ENCODE data around the gene PRXL2B.

Gene PRXL2B

DNA sequence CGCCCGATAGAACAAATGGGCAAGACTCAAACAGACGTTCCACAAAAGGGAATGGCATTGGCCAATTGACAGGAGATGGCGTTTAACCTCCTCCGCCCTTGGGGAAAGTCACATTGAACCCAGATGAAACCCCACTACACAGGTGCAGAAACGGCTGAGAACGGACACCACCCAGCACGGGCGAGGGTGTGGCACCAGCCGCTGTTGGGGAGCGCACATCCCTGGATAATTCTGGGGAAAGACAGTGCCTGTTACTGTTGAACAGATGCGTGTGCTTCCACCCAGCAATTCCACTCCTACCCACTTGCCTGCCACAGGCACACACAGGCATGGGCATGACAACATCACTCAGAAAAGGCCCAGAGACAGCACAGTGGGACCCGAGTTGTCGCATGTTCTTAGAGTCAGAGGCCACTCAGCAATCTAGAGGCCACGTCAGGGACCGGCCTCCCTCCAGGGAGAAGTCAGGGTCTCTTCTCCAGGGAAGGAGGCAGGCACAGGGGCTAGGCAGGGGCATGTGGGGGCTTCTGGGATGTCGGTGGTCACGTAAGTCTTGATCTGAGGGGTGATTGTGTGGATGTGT, 15.2 kb downstream of the PRXL2B start:
- DNase-seq (ENCODE audit: low spot score) = no peak

DNA sequence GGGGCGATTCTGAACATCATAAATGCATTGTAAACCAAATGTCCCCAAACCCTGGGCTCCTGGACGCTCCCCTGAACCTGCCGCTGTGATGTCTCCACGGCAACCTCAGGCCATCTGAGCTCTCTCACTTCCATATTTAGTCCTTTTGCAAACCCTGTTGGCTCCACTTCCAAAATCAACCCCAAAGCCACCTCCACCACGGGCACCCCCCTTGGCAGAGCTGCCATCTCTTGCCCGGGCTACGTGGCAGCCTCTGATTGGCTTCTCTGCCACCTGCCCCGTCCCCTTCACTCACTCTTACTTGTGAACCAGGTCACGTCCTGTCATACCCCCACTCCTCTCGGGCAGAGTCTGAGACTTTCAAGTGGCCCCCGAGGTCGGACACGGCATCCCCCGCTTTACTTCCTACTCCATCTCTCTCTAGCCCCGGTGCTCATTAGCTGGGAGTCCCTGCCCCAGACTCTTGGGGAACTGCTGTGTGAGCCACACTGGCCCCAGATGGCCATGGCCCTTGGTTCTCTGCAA, 15.8 kb downstream of the PRXL2B start:
- DNase-seq (ENCODE audit: low spot score) = no peak

DNA sequence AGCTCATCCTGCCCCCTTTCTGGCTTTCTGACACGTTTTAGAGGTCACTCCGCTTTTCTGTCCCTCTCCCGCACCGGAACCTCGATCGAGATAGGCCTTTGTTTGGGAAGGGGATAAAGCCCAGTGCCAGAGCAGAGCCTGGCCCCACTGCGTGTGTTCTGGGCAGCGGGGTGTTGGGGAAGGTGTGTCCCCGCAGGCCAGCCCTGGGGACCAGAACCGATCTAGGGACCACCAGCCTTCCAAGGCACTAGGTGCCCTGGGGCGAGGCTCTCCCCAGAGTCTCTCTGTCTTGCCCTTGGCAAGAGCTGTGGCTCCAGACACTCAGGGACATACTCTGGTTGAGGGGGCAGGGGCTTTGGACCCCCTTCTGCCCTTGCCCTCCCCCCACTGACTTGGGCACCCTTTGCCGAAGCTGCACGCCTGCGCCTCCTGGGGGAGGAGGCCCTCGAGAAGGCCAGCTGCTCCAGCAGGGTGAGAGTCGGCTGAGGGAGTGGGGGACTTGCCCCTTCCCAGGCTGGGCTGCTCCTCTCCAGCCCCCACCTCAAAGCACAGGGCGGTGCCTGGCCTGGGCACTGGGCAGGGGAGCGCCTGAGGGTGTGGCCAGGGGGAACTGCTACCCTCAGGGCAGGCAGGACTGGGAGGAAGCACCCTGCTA, 16.4 kb downstream of the PRXL2B start:
- no peak for DNase-seq (ENCODE audit: low spot score)

DNA sequence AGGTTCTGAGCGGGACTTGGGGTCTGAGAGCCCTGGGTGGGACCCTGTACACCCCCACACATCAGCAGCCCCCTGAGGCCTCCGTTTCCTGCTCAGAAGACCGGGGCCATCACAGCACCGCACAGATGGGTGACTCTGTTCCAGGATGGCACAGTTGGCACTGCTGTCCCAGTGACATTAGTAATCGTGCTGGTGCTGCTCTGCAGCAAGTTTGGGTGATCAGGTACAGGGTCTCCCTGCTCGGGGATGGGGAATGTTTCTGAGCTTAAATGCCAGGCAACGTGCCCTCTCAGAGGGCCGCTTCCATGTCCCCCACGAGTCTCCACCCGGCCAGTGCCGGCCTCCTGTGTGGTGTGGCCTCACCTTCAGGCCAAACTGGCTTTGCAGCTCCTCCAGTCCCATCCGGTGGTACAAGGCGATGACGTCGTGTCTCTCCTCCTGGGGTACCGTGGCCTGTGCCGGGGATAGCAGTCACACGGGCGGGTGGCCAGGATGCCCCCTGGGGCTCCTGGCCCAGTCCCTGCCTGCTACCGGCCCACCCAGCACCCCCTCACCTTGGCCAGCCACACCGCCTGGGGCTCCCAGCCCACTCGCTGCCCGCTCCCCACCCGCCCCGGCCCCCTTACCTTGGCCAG, 17.1 kb downstream of the PRXL2B start:
- DNase-seq (ENCODE audit: low spot score) = no peak

DNA sequence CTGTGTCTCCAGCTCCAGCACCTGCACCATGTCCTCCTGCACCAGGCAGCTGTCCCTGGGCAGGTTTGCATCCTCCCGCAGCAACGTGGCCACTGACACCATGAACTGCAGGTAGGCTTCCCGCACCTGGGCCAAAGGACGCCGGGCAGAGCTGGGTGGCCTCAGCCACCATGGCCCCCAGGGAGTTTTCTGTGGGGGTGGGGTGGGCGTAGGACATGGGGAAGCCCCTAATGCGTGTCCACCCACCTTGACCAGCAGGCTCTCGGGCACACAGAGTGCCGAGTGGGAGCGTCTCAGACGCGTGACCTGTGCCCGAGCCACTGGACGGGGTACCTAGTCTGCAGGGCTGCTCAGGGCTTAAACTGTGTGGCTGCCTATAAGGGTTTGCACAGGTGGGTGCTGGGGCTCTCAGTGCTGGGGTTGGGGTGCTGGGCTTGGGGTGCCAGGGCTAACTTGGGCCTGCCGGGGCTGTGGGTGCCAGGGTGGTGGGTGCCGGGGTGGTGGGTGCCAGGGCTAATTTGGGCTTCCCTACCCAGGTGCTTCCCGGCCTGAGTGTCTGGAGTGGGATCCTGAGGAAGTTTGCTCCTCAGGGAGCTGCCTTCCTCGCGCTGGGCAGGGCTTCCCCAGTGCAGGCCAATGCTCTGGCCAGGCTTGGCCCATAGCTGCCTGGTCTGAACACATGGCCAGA, 17.7 kb downstream of the PRXL2B start:
- DNase-seq (ENCODE audit: low spot score) = no peak

DNA sequence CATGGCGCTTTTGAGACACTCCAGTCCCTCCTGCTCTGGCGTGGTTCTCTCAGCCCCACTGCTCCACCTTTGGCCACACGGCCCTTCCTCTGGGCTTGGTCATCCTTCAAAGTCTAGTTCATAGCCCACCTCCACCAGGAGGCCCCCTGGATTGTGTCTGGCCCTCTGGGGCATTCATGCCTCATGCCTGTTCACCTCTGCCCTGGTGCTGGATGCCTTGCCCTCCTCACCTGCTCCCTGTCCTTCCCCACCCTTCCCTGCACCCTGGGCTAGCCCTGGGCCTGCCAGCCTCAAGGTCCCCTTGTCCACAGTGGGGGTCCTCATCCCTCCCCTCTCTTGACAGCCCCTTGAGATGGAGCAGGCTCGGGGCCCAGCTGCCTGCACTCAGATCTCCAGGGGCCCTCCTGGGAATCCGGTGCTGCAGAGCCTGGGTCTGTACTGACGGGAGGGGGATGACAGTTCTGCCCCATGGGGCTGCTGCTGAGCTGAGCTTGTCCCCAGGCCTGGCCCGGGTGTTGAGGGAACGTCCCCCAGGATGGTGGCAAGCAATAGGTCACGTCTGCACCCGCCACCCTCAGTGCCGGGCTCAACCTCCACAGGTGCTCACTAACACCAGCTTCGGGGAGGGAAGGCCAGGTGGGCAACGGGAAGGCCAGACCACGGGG, 18.4 kb downstream of the PRXL2B start:
- no peak for DNase-seq (ENCODE audit: low spot score)

DNA sequence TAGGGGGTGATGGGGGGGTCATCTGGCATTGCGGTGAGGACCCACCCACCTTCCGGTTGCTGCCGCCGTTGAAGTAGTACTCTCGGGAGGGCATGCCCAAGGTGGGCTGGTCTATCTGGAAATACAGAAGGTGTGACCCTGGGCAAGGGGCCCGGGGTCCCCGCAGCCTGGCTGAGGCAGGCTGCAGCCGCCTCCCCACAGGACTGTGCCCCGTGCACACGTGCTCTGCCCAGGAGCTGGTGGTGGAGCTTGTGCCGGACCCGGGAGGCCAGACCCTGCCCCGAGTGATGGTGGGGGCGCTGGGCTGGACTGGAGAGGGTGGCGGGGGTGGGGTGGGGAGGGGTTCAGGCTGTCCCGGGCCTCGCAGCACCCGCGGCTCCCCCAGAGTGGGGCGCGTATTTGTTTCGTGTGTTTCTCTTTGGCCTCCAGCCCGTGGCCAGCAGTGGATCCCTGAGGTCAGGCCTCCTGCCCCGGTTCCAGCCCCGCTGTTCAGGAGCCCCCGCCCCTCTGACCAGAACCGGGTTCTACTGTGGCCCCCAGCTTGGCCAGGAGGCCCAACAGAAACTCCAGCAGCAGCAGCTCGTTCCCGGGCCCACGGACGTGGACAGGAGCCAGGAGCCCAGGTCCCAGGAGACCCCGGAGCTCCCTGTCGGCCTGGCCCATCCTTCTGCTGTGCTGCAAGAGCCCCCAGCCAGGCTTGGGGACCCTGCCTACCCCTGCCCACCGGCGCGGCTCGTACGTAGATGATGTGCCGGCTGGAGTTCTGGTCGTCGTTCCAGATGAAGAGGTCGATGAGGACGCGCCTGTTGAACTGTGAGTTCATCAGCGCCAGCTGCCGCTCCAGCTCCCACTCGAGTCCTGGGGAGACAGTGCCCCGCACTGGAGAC, 19.2 kb downstream of the PRXL2B start:
- DNase-seq (ENCODE audit: low spot score) = no peak

DNA sequence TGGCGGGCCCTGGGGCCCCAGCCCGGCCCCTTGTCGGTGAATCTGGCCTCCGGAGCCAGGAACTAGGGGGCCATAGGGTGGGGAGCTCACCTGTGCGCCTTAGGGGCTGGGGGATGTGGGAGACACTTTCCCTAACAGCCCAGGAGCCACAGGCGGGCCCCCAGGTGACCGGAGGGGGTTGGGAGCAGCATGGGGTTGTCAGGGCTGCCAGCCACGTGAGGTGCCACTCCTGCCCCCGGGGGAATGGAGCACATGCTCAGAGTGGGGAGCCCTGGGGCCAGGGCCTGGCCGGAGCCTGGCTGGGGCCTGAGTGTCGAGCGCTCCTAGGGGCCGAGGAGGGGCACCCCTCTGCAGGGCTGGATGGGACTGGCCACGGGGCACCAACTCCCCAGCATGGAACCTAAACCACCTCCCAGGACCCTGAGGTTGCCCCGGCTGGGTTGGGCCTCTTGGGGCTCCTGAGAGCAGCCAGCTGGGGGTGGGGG, 19.9 kb downstream of the PRXL2B start:
- DNase-seq (ENCODE audit: low spot score) = no peak

DNA sequence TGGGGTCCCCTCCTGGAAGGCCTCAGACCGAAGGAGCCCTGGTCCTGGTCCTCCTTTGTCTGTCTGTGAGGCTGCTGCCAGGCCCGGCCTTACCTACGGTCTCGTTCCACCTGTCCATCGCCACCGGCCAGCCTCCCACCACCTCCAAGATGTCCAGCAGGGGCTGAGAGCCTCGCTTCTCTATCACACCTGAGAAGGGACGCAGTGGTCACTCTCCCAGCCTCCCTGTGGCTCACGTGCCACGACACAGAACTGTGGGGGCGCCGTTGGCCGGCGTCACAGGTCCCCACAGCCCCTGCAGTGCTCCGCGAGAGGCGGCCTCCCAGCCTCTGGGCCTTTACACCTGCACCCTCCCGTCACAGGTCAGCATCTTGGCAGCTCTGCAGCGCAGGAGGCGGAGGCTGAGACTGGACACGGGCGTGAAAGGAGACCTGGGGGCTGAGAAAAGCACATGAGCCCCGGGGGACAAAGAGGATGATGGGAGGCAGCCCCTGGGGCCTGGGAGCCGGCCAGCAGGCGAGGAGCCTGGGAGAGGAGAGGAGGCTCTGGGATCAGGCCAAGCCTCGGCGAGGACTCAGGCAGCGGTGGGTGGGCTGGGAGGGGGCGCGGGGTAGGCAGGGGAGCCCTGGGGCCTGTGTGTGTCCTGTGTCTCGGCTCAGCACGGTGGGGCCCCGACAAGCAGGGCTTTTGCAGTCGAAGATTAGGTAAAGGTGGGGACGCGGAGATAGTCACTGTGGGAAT, 20.5 kb downstream of the PRXL2B start:
- DNase-seq (ENCODE audit: low spot score) = no peak

DNA sequence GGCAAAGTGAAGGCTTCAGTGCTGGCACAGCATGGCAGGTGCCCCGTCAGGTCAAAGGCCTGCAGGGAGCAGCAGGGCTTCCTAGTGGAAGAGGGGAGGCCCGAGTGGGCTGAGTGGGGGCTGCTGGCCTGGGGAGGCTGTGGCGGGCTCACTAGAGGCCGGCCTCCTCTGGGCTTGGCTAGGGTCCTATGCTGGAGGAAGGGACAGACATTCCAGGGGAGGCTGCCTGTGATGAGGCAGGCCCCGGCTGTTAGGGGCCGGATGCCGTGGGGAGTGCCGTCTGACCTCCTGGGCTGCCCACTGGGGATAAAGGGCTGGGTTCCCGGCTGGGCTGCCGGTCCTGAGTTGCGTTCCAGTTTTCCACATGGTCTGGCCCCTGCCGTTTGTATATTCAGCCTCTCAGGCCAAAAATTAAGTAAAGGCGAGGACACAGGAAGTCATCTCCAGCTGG, 21.1 kb downstream of the PRXL2B start:
- DNase-seq (ENCODE audit: low spot score) = no peak

DNA sequence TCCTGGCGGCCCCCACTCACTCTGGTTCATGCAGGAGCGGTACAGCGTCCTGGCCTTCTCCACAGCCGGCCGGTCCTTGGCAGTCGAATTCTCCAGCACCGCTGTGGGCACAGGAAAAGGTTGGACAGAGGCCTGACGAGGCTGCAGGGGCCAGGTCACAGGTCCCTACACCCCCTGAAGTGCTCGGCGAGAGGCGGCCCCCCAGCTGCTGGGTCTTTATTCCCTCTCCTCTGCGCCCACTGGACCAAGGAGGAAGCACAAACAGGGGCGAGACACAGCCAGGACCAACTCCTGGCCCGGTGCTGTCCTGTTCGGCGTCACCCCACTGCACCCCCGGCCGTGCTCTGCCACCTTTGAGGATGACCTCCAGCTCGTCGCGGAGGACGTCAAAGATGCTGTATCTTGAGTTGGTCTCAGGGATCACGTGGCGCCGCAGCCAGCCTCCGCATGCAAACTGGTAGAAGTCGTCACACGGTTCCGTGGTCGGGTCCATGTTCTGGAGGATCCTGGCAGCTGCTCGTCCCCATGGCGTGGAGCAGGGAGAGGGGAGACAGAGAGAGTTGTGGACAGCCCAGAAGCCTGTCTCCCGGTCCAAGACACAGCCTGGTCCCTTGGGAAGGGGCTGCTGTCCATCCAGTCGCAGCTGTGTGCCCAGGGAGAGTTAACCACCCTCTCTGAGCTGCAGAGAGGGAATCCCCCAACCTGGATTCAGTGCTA, 22.9 kb downstream of the PRXL2B start:
- DNase-seq (ENCODE audit: low spot score) = no peak

DNA sequence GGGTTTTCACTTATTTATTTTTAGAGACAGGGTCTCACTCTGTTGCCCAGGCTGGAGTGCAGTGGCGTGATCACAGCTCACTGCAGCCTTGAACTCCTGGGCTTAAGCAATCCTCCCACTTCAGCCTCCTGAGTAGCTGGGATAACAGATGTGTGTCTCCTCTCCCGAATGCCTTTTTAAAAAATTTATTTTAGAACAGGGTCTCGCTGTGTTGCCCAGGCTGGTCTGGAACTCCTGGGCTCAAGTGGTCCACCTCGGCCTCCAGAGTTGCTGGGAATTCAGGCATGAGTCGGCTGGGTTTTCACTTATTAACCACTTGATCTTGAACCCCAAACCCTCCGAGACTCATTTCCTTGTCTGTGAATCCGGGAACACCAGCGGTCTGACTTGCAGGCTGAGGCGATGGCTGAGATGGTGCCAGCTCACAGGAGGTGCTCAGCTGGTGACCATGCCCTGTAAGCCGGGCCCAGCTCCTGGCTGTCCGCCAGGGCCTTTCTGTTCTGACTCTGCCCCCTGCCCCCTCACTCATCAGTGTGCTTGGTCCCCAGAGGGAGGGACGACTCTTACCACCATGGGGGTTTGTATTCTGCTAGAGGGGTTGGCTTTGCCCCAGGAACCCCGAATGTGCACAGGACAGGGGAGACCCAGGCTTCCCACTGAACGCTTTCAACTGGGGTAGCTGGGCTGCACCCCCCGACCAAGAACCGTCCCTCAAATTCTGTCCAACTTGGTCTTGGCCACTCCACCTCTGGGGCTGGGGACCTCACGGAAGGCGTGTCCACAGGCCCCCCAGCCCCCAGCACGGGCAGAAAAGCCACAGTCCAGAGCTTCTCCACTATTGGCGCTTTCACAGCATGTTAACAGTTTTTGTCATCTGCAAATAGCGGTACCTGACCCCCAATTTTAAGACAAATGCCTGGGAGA, 23.7 kb downstream of the PRXL2B start:
- DNase-seq (ENCODE audit: low spot score) = no peak

DNA sequence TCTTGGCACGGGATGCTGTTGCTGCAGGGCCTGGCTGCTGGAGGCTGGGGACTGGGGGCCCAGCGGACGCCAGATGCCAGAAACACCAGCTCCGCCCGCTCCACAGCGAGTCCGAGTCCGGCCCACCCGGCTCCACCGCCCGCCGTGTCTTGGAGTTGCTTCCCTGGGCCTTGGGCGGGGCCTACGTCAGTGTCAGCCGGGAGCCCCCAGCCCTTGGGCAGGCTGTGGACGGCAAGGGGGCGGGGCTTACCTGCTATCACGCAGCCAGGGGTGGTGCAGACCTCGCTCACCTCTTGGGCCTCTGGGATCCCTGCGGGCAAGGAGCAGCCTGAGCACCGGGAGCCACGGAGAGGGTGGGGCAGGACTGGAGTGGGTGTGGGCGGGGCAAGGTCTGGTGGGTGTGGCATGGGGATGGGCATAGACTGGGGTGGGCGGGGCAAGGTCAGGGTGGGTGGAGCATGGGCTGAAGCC, 24.5 kb downstream of the PRXL2B start:
- DNase-seq (ENCODE audit: low spot score) = peak; percentile 62

DNA sequence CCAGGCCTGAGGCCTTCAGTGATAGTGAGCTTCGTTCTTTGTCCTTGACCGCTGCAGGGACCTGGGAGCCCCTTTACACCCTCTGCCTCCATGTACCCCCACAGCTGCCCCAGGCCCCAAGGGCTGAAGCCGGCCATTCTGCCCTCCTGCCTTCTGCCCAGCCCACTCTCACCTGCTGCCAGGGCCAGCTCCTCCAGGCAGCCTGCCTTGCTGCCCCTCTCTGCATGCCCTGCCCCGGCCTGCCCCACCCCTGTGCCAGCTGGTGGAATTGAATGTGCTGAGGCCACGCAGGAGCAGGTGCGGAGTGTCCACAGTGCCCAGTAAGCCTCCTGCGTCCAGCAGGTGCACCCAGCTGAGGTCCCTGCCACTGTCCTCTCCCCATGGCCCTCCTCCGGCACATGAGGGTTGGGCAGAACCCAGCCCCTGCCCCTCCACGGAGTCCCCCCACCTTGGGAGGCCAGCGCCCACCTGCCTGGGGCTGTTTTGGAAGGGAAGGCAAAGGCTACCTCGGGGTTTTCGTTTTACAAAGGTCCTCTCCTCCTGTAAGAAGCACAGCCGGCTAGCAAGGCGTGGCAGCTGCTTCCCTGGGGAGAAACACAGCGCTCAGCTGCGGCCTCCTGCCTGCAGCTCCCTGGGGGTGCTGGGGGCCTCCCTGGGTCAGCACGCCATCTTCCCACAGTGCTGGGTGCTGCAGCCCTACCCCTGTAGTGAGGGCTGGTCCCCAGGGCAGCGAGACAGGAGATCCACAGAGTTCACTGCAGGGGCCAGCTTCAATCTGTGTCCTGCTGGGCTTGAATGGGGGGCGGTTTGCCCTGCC, 25.3 kb downstream of the PRXL2B start:
- DNase-seq (ENCODE audit: low spot score) = no peak

DNA sequence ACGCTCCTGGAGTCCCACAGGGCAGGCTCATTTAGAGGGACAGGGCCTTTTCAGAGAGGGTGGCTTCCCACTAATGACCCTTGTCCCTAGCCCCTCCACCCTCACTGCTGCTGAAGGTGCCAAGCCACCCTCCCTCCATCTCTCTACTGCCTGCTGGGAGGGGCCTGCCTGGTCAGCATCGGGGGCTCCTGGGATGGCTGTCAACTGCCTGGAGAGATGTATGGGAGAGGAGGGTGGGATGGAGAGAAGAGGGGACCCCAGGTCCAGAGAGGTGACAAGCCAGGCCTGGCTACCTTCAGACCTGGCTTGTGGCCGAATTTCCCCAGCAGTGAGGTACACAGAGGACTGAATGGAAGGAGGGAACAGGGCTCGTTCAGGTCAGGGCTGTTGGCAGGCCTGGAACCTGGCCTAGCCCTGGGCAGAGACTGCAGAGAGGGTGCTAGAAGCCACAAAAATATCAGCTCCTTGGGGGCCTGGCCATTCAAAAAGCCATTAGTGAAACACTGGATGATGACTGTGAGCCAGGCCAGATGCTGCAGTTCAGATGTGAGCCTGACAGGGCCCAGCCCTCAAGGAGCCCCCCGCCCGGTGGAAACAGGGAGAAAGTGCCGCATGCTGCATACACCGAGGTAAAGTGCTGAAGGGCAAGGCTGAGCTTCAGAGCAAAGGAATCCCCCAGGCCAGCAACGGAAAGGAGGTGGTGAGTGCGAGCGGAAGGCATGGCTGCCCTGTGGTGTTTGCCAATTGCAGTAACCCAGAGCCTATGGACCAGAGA, 26.2 kb downstream of the PRXL2B start:
- no peak for DNase-seq (ENCODE audit: low spot score)

DNA sequence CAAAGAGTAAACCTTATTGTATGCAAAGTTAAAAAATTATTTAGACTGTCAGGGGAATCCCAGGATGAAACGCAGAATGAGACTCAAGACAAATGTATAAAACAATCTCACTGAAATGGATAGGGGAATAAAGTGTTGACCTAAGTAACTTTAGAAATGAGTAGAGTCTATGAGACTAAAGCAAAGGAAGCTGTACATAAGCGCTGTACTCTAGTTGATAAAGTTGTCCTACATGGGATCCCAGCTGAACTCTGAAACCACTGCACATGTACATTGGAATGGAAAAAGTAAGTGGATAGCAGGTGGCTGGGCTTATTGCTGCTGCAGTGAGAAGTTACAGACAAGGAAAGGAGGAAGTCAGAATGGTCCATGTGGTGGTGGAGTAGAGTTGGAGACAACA, 27.6 kb downstream of the PRXL2B start:
- DNase-seq (ENCODE audit: low spot score) = no peak

DNA sequence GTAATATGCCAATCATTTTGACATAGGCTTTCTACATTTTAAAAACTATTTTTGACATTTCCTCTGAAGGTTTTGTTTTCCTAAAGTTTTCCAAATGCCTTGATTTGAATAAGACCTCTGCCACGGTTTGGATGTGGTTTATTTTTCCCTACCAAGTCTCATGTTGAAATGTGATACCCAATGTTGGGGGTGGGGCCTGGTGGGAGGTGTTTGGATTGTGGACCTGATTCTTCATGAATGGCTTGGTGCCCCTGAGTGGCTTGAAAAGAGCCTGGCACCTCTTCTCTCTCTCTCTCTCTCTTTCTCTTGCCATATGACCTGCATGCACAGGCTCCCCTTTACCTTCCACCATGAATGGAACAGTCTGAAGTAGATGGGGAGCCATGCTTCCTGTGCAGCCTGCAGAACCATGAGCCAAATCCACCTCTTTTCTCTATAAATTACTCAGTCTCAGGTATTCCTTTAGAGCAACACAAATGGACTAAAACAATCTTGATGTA, 31.4 kb downstream of the PRXL2B start:
- DNase-seq (ENCODE audit: low spot score) = no peak

Measured in HuH-7 (cell line).